Measurements from ENCODE around the gene EYA2.

DNA sequence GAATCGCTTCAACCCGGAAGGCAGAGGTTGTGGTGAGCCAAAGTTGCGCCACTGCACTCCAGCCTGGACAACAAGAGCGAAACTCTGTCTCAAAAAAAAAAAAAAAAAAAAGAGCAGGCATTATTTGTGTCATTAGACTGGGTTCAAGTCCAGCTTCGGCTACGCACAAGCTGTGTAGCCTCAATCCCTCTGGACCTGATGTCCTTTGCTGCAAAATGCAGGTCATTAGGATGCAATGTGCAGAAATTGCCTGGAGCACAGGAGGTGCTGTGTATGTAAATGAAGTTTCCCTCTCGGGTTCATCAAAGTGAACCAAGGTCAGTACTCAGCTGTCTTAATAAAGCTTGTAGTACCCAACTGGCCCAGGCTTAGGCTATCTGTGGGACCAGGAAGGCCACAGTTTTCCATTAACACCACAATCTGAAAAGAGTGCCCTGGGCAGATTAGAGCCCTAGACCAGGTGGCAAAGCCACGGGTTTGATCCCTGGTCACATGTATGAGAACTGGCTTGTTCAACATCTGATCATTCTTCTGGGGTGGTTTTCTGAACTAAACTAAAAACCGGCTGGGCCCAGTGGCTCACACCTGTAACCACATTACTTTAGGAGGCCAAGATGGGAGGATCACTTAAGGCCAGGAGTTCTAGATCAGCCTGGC is 306.6 kb downstream of the EYA2 start:
- TF ChIP-seq, protein P1, sequence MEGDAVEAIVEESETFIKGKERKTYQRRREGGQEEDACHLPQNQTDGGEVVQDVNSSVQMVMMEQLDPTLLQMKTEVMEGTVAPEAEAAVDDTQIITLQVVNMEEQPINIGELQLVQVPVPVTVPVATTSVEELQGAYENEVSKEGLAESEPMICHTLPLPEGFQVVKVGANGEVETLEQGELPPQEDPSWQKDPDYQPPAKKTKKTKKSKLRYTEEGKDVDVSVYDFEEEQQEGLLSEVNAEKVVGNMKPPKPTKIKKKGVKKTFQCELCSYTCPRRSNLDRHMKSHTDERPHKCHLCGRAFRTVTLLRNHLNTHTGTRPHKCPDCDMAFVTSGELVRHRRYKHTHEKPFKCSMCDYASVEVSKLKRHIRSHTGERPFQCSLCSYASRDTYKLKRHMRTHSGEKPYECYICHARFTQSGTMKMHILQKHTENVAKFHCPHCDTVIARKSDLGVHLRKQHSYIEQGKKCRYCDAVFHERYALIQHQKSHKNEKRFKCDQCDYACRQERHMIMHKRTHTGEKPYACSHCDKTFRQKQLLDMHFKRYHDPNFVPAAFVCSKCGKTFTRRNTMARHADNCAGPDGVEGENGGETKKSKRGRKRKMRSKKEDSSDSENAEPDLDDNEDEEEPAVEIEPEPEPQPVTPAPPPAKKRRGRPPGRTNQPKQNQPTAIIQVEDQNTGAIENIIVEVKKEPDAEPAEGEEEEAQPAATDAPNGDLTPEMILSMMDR (conservative IDR thresholded peaks at IDR 0.05; ENCODE audit: low read depth, low read length), result no peak
- no peak for TF ChIP-seq EZH2 (IDR thresholded peaks at IDR 0.05; ENCODE audit: borderline replicate concordance, low read depth, low read length, poor library complexity, severe bottlenecking)

Measured in A673 (cell line).